ENCODE results near the gene TAF4.
A peak's percentile ranks its signal among the peaks of the same experiment; 100 is the strongest.
"Not testable (repeated sequence)": the region's sequence is repeated elsewhere in the genome, so short reads cannot be mapped to it uniquely, and the experiment has no call there.

Gene TAF4

GRCh38 chr20:62060631-62061541, 4.8 kb downstream of the TAF4 start:
- Histone ChIP-seq H3K27me3 (no peaks in the 10 kb centered on the region), H3K36me3 (peaks cover 12 to 52% (median 21%) of the 10 kb centered on the region in 11 experiments; a peak in 17 of 22 replicates), H3K4me3 (no peak overlapping the region), H3K4me1 (peaks cover 39 to 58% (median 47%) of the 10 kb centered on the region in 10 experiments), H3K4me2 (peak overlapping the region in 2 of 11 experiments; percentile 11 to 16; a peak in 3 of 22 replicates), H3K9me3 (replicated peaks in 1 of 11) (no peaks in the 10 kb centered on the region), H3K27ac (0 out of 22 replicates have a peak overlapping the region, but pooled peaks of 1 of the 11 experiments have one; percentile 2), H4K20me1 (peaks cover 71 to 78% (median 76%) of the 10 kb centered on the region in 11 experiments), H3K9ac (peak overlapping the region in 4 of 11 experiments; percentile 12 to 29 (median 22); a peak in 2 of 22 replicates)
- no peak for TF ChIP-seq Cebpa-rat (IDR thresholded peaks at IDR 0.05)

DNA sequence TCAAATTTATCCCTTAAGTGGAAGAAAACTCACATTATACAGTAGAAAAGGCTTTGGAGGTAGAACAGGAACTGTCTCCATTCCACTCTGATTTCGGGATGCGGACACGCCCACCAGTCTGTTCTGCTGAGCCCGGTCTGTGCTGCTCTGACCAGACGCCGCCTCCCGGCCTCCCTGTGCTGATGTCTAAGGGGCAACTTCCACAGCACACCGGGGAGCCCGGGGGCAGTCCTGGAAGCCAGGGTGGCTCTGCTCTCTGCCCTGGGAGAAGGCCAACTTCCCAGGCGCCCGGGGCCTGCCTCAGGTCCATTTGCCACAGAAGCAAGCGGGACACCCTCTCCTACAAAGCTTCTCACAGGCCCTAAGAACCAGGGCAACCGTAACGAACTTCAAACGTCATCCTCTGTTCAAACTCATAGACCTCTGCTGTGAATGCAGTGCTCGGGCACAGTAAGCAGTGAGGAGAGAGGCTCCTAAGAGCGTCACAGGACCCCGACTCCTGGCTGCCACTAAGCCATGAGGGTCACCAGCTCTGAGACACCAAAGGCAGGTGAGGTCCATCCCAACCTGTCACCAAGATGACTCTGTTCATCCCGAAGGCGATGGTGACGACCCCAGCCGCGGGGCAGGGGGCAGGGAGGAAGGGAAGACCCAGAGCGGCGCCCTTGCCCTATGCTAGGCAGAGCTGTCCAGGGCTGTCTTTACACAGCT, 5.6 kb downstream of the TAF4 start:
- H3K9ac ChIP-seq, result peak overlapping the region in 4 of 11 experiments; percentile 12 to 29 (median 22); a peak in 4 of 22 replicates
- H3K4me2 ChIP-seq, result peak overlapping the region in 5 of 11 experiments; percentile 8 to 29 (median 16); a peak in 4 of 22 replicates
- H3K27me3 ChIP-seq, result no peaks in the 10 kb centered on the region
- H3K4me1 ChIP-seq, result peaks cover 39 to 58% (median 47%) of the 10 kb centered on the region in 10 experiments
- no peak overlapping the region for H3K4me3 ChIP-seq
- peak overlapping the region in 2 of 11 experiments; percentile 2 to 9; a peak in 1 of 22 replicates for H3K27ac ChIP-seq
- H4K20me1 ChIP-seq, result peaks cover 79 to 86% (median 84%) of the 10 kb centered on the region in 11 experiments
- peaks cover 0 to 3% (median 0%) of the 10 kb centered on the region in 11 experiments; a peak in 1 of 22 replicates for H3K9me3 ChIP-seq (replicated peaks in 1 of 11)
- H3K36me3 ChIP-seq, result peaks cover 20 to 60% (median 29%) of the 10 kb centered on the region in 11 experiments; a peak in 21 of 22 replicates
- TF ChIP-seq Cebpa-rat (IDR thresholded peaks at IDR 0.05), result no peak

DNA sequence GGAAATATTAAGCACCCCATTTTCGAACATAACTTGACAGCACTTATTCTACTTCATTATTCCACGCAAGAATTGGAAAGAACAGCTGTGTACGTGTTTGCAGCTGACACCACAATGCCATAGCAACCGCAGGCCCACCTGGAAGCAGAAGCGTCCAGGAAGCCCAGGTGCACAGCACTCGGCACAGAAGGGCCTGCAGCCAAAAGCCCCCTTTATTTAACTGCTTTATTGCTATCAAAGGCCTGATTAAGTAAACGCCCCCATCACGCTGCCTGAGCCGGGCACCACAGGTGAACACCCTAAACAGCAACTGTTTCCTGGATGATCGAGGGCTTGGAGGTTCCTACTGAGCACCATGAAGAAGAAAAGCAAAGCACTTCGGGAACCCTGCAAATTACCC, 6.3 kb downstream of the TAF4 start:
- Histone ChIP-seq H3K4me1 (peaks cover 37 to 57% (median 47%) of the 10 kb centered on the region in 10 experiments), H3K27me3 (no peaks in the 10 kb centered on the region), H3K9me3 (replicated peaks in 1 of 11) (peaks cover 0 to 4% (median 0%) of the 10 kb centered on the region in 11 experiments; a peak in 1 of 22 replicates), H3K27ac (no peak overlapping the region), H3K36me3 (peaks cover 27 to 66% (median 36%) of the 10 kb centered on the region in 11 experiments), H4K20me1 (peaks cover 86 to 90% (median 88%) of the 10 kb centered on the region in 11 experiments), H3K4me2 (peak overlapping the region in 4 of 11 experiments; percentile 8 to 29 (median 27); a peak in 5 of 22 replicates), H3K4me3 (no peak overlapping the region), H3K9ac (0 out of 22 replicates have a peak overlapping the region, but pooled peaks of 2 of the 11 experiments have one; percentile 15 to 29)
- TF ChIP-seq Cebpa-rat (IDR thresholded peaks at IDR 0.05), result no peak

GRCh38 chr20:62058941-62059340, 6.7 kb downstream of the TAF4 start:
- Histone ChIP-seq H3K36me3 (peaks cover 32 to 71% (median 40%) of the 10 kb centered on the region in 11 experiments), H3K27ac (no peak overlapping the region), H3K9me3 (replicated peaks in 1 of 11) (peaks cover 0 to 4% (median 0%) of the 10 kb centered on the region in 11 experiments; a peak in 1 of 22 replicates), H4K20me1 (peaks cover 87 to 90% (median 88%) of the 10 kb centered on the region in 11 experiments), H3K4me1 (peaks cover 35 to 57% (median 45%) of the 10 kb centered on the region in 10 experiments), H3K9ac (no peak overlapping the region), H3K4me2 (no peak overlapping the region), H3K27me3 (no peaks in the 10 kb centered on the region), H3K4me3 (no peak overlapping the region)
- no peak for TF ChIP-seq Cebpa-rat (IDR thresholded peaks at IDR 0.05)

GRCh38 chr20:62056975-62057374, 8.7 kb downstream of the TAF4 start:
- H3K4me3 ChIP-seq, result no peak overlapping the region
- no peak for TF ChIP-seq Cebpa-rat (IDR thresholded peaks at IDR 0.05)
- H3K4me2 ChIP-seq, result peak overlapping the region in 2 of 11 experiments; percentile 27 to 28; a peak in 1 of 22 replicates
- peaks cover 37 to 72% (median 51%) of the 10 kb centered on the region in 11 experiments for H3K36me3 ChIP-seq
- peaks cover 0 to 4% (median 0%) of the 10 kb centered on the region in 11 experiments; a peak in 1 of 22 replicates for H3K9me3 ChIP-seq (replicated peaks in 1 of 11)
- peaks cover 18 to 59% (median 44%) of the 10 kb centered on the region in 10 experiments for H3K4me1 ChIP-seq
- no peaks in the 10 kb centered on the region for H3K27me3 ChIP-seq
- no peak overlapping the region for H3K27ac ChIP-seq
- H4K20me1 ChIP-seq, result peaks cover 80 to 90% (median 85%) of the 10 kb centered on the region in 11 experiments
- peak overlapping the region in 1 of 11 experiments; percentile 9; a peak in 1 of 22 replicates for H3K9ac ChIP-seq

DNA sequence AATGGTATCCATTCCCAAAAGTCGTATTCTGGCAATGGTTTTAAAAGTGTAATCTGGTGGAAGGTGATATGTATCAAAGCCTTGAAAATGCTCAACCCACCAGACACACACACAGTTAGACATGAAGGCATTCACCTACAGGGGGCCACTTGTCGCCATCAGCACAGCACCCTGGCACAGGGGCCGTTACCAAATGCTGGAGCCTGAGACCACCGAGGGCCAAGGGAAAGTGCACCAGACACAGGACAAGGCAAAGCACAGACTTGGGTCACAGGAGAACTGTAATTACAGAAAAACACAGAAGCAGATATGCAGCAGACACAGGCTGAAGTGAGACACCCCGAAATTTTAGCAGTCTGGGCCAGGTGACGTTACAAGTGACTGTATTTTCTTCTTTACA, 9.3 kb downstream of the TAF4 start:
- Histone ChIP-seq H3K9me3 (replicated peaks in 1 of 11) (peaks cover 0 to 4% (median 0%) of the 10 kb centered on the region in 11 experiments; a peak in 1 of 22 replicates), H3K4me3 (no peak overlapping the region), H3K27ac (no peak overlapping the region), H4K20me1 (peaks cover 80 to 90% (median 85%) of the 10 kb centered on the region in 11 experiments), H3K4me2 (no peak overlapping the region), H3K27me3 (no peaks in the 10 kb centered on the region), H3K9ac (no peak overlapping the region), H3K36me3 (peaks cover 36 to 66% (median 51%) of the 10 kb centered on the region in 11 experiments), H3K4me1 (peaks cover 21 to 59% (median 48%) of the 10 kb centered on the region in 10 experiments)
- no peak for TF ChIP-seq Cebpa-rat (IDR thresholded peaks at IDR 0.05)

GRCh38 chr20:62055862-62056115, 9.9 kb downstream of the TAF4 start:
- not testable (repeated sequence) for H3K4me3 ChIP-seq; H3K9ac ChIP-seq; H3K27me3 ChIP-seq; H3K4me2 ChIP-seq; H3K9me3 ChIP-seq (replicated peaks in 1 of 11); H3K27ac ChIP-seq
- H4K20me1 ChIP-seq, result peaks cover 80 to 90% (median 85%) of the 10 kb centered on the region in 11 experiments
- peaks cover 35 to 60% (median 51%) of the 10 kb centered on the region in 11 experiments for H3K36me3 ChIP-seq
- peaks cover 26 to 62% (median 50%) of the 10 kb centered on the region in 10 experiments for H3K4me1 ChIP-seq

- Histone ChIP-seq H3K4me1 (peaks cover 21 to 62% (median 52%) of the 10 kb centered on the region in 10 experiments), H3K9ac (no peak overlapping the region), H3K27ac (no peak overlapping the region), H4K20me1 (peaks cover 80 to 90% (median 85%) of the 10 kb centered on the region in 11 experiments), H3K27me3 (no peaks in the 10 kb centered on the region), H3K4me3 (no peak overlapping the region), H3K4me2 (no peak overlapping the region), H3K36me3 (peaks cover 33 to 56% (median 47%) of the 10 kb centered on the region in 11 experiments), H3K9me3 (replicated peaks in 1 of 11) (peaks cover 0 to 4% (median 0%) of the 10 kb centered on the region in 11 experiments; a peak in 1 of 22 replicates)
- no peak for TF ChIP-seq Cebpa-rat (IDR thresholded peaks at IDR 0.05)
Measured at GRCh38 chr20:62055106-62055861, 10.4 kb downstream of the TAF4 start.

All from BLaER1 treated with 17β-estradiol and CSF1 and Interleukin-3, amounts not matched to agents 10 nM and 100 nM (cell line).